HCT116 (cell line): ENCODE measurements around the gene MBTPS2. TPM values are rescaled to one million over a fixed set of nuclear protein-coding genes. Genes with fewer than 3 reads are reported as not detected.

Experiments
- ATAC-seq: fragments of 200-7000 bp; cut with Tn5 transposase; 2 replicates; pipeline ENCODE4 v1.9.1; 2020; ENCODE audit warnings: mild to moderate bottlenecking, moderate library complexity
- BruUV-seq: library from RNA; stranded (reverse); fragments of 400-500 nt; replicated peaks from 2 replicates; lab custom pipeline; 2021; lab: Mats Ljungman, UMichigan
- CTCF ChIA-PET: fragments of 300-600 bp; sonication (Branson Sonifier 250); formaldehyde crosslinking; loops from one replicate; lab custom pipeline; 2021; ENCODE audit warnings: antibody characterized with exemption; lab: Charles Lee
- POLR2A ChIA-PET: fragments of 300-600, 350-600 bp; sonication (Branson Sonifier 250); formaldehyde crosslinking; loops from one replicate; lab custom pipeline; 2021; ENCODE audit warnings: antibody characterized with exemption; lab: Charles Lee
- RAD21 ChIA-PET, 2 experiments: fragments of 300-600 bp; sonication (Branson Sonifier 250); formaldehyde crosslinking; loops; one replicate each; lab custom pipeline; 2023; ENCODE audit warnings: low total read pairs in 2 of 2; ENCODE audit not compliant: uncharacterized antibody in 2 of 2, unreplicated experiment in 2 of 2, low non-redundant PET in 1 of 2; lab: Charles Lee
- DNase-seq: peaks from one replicate; pipeline ENCODE4 v3.0.0-alpha.2; 2010; ENCODE audit warnings: low read depth, low spot score
- H2AFZ ChIP-seq: fragments of 200-600 bp; shearing (Covaris generic), sonication (generic); 2 replicates; pipeline ENCODE4 v1.6.1; 2017; ENCODE audit warnings: low read depth, mixed run types, mixed read lengths, antibody characterized with exemption, low read length; ENCODE audit not compliant: poor library complexity, severe bottlenecking
- H3K27ac ChIP-seq: 2 replicates; pipeline ENCODE4 v1.5.1; 2012; ENCODE audit warnings: low read depth, low read length
- H3K27me3 ChIP-seq: fragments of 200-600 bp; sonication (generic); 2 replicates; pipeline ENCODE4 v1.6.1; 2016; ENCODE audit warnings: mixed run types, low read length, mixed read lengths; ENCODE audit not compliant: insufficient read depth
- H3K36me3 ChIP-seq, 2 experiments: fragments of 200-500 bp in 1 of 2; fragments of 200-600 bp in 1 of 2; sonication (Bioruptor generic) in 1 of 2; sonication (generic) in 1 of 2; 2 replicates each; pipeline versions ENCODE4 v1.5.1 to v1.6.1; 2014 to 2016; ENCODE audit warnings: low read length in 2 of 2, inconsistent platforms in 1 of 2, mixed read lengths in 1 of 2, mixed run types in 1 of 2; ENCODE audit not compliant: insufficient read depth in 2 of 2, control insufficient read depth in 1 of 2
- H3K4me1 ChIP-seq, 2 experiments: fragments of 200-600 bp in 1 of 2; sonication (generic) in 1 of 2; 2 replicates each; pipeline versions ENCODE4 v1.5.1 to v1.6.1; 2012 to 2017; ENCODE audit warnings: low read length in 2 of 2, inconsistent platforms in 1 of 2, mild to moderate bottlenecking in 1 of 2, mixed read lengths in 1 of 2, mixed run types in 1 of 2, moderate library complexity in 1 of 2; ENCODE audit not compliant: insufficient read depth in 2 of 2, control insufficient read depth in 1 of 2
- H3K4me2 ChIP-seq: fragments of 200-600 bp; sonication (generic); 2 replicates; pipeline ENCODE4 v1.6.1; 2017; ENCODE audit warnings: mixed run types, low read length, mixed read lengths
- H3K4me3 ChIP-seq, 2 experiments: fragments of 200-600 bp in 1 of 2; sonication (generic) in 1 of 2; replicated peaks in 1 of 2; 2 replicates each; pipeline ENCODE4 v1.5.1; 2011 to 2016; ENCODE audit warnings: low read length in 2 of 2, control low read depth in 1 of 2, low read depth in 1 of 2, mild to moderate bottlenecking in 1 of 2, mixed read lengths in 1 of 2, mixed run types in 1 of 2
- H3K79me2 ChIP-seq: fragments of 200-600 bp; sonication (generic); 2 replicates; pipeline ENCODE4 v1.6.1; 2017; ENCODE audit warnings: mild to moderate bottlenecking, mixed run types, low read length, moderate library complexity, mixed read lengths; ENCODE audit not compliant: insufficient read depth
- H3K9ac ChIP-seq: fragments of 200-600 bp; sonication (generic); 2 replicates; pipeline ENCODE4 v1.6.1; 2016; ENCODE audit warnings: low read length, mixed read lengths
- H3K9me2 ChIP-seq: fragments of 200-600 bp; sonication (generic), shearing (Covaris generic); 2 replicates; pipeline ENCODE4 v1.6.1; 2017; ENCODE audit warnings: mixed run types, mild to moderate bottlenecking, moderate library complexity; ENCODE audit not compliant: insufficient read depth
- H3K9me3 ChIP-seq, 2 experiments: fragments of 200-500 bp in 1 of 2; fragments of 200-600 bp in 1 of 2; sonication (Bioruptor generic) in 1 of 2; sonication (generic) in 1 of 2; 2 replicates each; pipeline ENCODE4 v1.6.1; 2014 to 2017; ENCODE audit warnings: low read length in 2 of 2, mixed read lengths in 2 of 2, inconsistent platforms in 1 of 2, low read depth in 1 of 2, mild to moderate bottlenecking in 1 of 2, mixed run types in 1 of 2, moderate library complexity in 1 of 2; ENCODE audit not compliant: control insufficient read depth in 1 of 2, insufficient read depth in 1 of 2
- H4K20me1 ChIP-seq: fragments of 200-600 bp; sonication (generic), shearing (Covaris generic); 2 replicates; pipeline ENCODE4 v1.6.1; 2017; ENCODE audit warnings: mixed run types, mild to moderate bottlenecking, moderate library complexity; ENCODE audit not compliant: insufficient read depth
- ATF3 ChIP-seq: IDR thresholded peaks from 2 replicates; pipeline ENCODE4 v1.6.1; 2012
- CBX3 ChIP-seq: IDR thresholded peaks from 2 replicates; pipeline ENCODE4 v1.6.1; 2012; ENCODE audit warnings: low read depth
- CEBPB ChIP-seq: IDR thresholded peaks from 2 replicates; pipeline ENCODE4 v1.6.1; 2012; ENCODE audit warnings: low read depth
- EGR1 ChIP-seq: IDR thresholded peaks from 2 replicates; pipeline ENCODE4 v1.6.1; 2012; ENCODE audit warnings: low read depth
- ELF1 ChIP-seq: IDR thresholded peaks from 2 replicates; pipeline ENCODE4 v1.6.1; 2012; ENCODE audit warnings: low read depth, borderline replicate concordance
- EZH2 ChIP-seq: fragments of 200-600 bp; sonication (generic); IDR thresholded peaks from 2 replicates; pipeline ENCODE4 v1.6.1; 2017; ENCODE audit warnings: antibody characterized with exemption, mixed run types
- EZH2phosphoT487 ChIP-seq: fragments of 200-600 bp; IDR thresholded peaks from 2 replicates; pipeline ENCODE4 v1.6.1; 2018; ENCODE audit warnings: antibody characterized with exemption, borderline replicate concordance
- FOSL1 ChIP-seq: IDR thresholded peaks from 2 replicates; pipeline ENCODE4 v1.6.1; 2012; ENCODE audit warnings: low read depth
- JUND ChIP-seq: IDR thresholded peaks from 2 replicates; pipeline ENCODE4 v1.6.1; 2012
- POLR2A ChIP-seq: IDR thresholded peaks from 2 replicates; pipeline ENCODE4 v1.7.0; 2011; ENCODE audit warnings: borderline replicate concordance; ENCODE audit not compliant: insufficient read depth, insufficient read length; ENCODE audit errors: extremely low read depth
- POLR2AphosphoS5 ChIP-seq: IDR thresholded peaks from 2 replicates; pipeline ENCODE4 v1.6.1; 2011; ENCODE audit warnings: mild to moderate bottlenecking, low read depth, low read length, moderate library complexity
- RAD21 ChIP-seq: IDR thresholded peaks from 2 replicates; pipeline ENCODE4 v1.6.1; 2012; ENCODE audit warnings: low read depth, mild to moderate bottlenecking
- REST ChIP-seq: IDR thresholded peaks from 2 replicates; pipeline ENCODE4 v1.6.1; 2012; ENCODE audit warnings: low read depth
- SP1 ChIP-seq: IDR thresholded peaks from 2 replicates; pipeline ENCODE4 v1.6.1; 2012; ENCODE audit warnings: low read depth
- SRF ChIP-seq: IDR thresholded peaks from 2 replicates; pipeline ENCODE4 v1.6.1; 2012; ENCODE audit warnings: low read depth
- TCF7L2 ChIP-seq: IDR thresholded peaks from 2 replicates; pipeline ENCODE4 v1.7.0; 2011; ENCODE audit warnings: borderline replicate concordance, inconsistent platforms; ENCODE audit not compliant: insufficient read depth, insufficient read length; ENCODE audit errors: extremely low read depth
- YY1 ChIP-seq: IDR thresholded peaks from 2 replicates; pipeline ENCODE4 v1.6.1; 2011; ENCODE audit warnings: low read length, low read depth, moderate library complexity, mild to moderate bottlenecking; ENCODE audit not compliant: insufficient replicate concordance; ENCODE audit errors: extremely low read depth
- ZFX ChIP-seq: fragments of 450-650 bp; IDR thresholded peaks from 2 replicates; pipeline ENCODE4 v1.6.1; 2017
- intact Hi-C: fragments of 100-400 bp; cut with micrococcal nuclease; formaldehyde crosslinking; loops from 2 replicates; pipeline ENCODE4 v1.10.0; 2022
- total RNA-seq: library from RNA; stranded (reverse); gene quantifications from one replicate; pipeline ENCODE4 v1.2.1, GENCODE V29; 2021; ENCODE audit not compliant: unreplicated experiment

Gene MBTPS2
- total RNA-seq, 1 experiment from 2014 or later, result 16.9 TPM

DNA sequence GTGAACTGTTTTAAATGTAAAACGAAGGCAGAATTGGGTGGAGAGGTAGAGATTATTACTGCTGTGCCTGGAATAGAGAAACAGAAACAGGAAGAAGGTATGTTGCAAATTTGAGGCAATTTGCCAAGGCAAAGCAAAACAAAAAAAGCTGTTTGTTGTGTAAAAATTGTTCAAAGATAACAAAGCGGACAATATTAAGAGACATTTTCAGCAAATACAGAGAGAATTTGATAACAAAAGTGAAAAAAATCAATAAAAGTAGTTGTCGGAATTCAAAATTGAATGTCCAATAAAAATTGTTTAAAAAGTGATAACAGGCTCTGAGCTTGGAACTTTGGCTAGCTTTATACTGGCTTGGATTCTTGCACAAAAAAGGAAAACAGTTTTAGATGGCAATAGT is 86.7 kb downstream of the MBTPS2 start:
- H3K9ac ChIP-seq, result peak overlapping the region; percentile 56
- POLR2A ChIA-PET, result no interaction called here
- H3K79me2 ChIP-seq, result no peaks in the 10 kb centered on the region
- H3K36me3 ChIP-seq, result no peaks in the 10 kb centered on the region
- ATAC-seq (no peak), DNase-seq (no peak)
- CTCF ChIA-PET, result no interaction called here
- H3K27ac ChIP-seq, result peak overlapping the region; percentile 70; the same call in 1 of the 2 replicates
- H3K27me3 ChIP-seq, result no peaks in the 10 kb centered on the region
- TF ChIP-seq POLR2AphosphoS5 (no peak), FOSL1 (no peak)
- RAD21 ChIA-PET, result no interaction called here
- intact Hi-C loops, result no loop called here
- TSS peak; percentile 93 for BruUV-seq
- peaks cover 15 to 36% of the 10 kb centered on the region in 2 experiments for H3K4me1 ChIP-seq
- peak overlapping the region in 1 of 2 experiments; percentile 40; a peak in 2 of 4 replicates for H3K4me3 ChIP-seq
- no peaks in the 10 kb centered on the region for H3K9me2 ChIP-seq
- no peaks in the 10 kb centered on the region for H4K20me1 ChIP-seq
- no peaks in the 10 kb centered on the region for H3K9me3 ChIP-seq
- H2AFZ ChIP-seq, result no peak overlapping the region
- peak overlapping the region; percentile 71 for H3K4me2 ChIP-seq

DNA sequence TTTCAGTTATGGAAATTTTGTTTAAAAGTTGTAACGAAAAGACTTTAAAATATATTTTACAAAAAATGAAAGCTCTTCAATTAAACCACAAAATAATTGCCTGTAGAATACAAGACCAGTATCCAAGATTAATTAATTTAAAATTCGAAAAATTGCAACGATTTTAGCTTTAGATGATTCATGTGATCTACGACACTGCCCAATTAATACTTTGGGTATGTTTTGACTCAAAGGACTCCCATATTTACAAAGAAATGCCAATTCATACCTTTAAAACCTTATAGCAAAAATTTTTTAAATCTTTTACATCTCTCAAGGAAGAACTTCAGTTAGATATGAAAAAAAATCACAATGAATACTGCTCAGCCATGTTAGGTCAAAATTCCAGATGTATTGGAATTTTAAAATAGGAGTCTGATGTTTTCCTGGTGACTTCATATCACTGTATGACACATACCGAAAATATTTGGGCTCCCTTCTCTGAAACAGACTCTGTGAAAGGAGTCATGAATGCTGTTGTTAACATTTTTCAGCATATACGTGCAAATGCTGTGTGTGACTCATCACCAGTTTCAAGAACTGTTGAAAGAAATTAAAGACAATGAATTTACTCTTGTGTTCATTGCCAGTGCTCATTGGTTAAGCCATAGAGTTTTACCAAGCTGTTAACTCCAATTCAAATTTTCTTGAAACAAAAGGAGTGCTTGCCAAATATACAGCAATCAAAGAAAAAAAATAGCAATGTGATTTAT is 87.3 kb downstream of the MBTPS2 start:
- intact Hi-C loops, result no loop called here
- BruUV-seq, result no TSS peak
- TF ChIP-seq EZH2 (no peak), SP1 (peak; percentile 75), CEBPB (peak; percentile 60; the same call in 1 of the 2 replicates), POLR2AphosphoS5 (peak; percentile 26; the same call in 1 of the 2 replicates), SRF (peak; percentile 31; the same call in 1 of the 2 replicates), TCF7L2 (no peak), EZH2phosphoT487 (no peak), YY1 (no peak), CBX3 (peak; percentile 46; the same call in 1 of the 2 replicates), EGR1 (no peak), ATF3 (peak; percentile 38), FOSL1 (peak; percentile 87), REST (no peak), POLR2A (no peak), ZFX (no peak), RAD21 (0 out of 2 replicates have a peak, but pooled peaks have one; percentile 10), ELF1 (no peak), JUND (peak; percentile 90)

More for the DNA sequence above, 87.3 kb downstream of the MBTPS2 start:
- Histone ChIP-seq H2AFZ (peak overlapping the region; percentile 39), H3K4me3 (peak overlapping the region; percentile 11 to 40; a peak in 3 of 4 replicates), H3K27ac (peak overlapping the region; percentile 70; the same call in 1 of the 2 replicates), H3K9me3 (no peaks in the 10 kb centered on the region), H3K4me1 (peaks cover 15 to 36% of the 10 kb centered on the region in 2 experiments), H3K9me2 (no peaks in the 10 kb centered on the region), H3K4me2 (peak overlapping the region; percentile 71), H3K27me3 (no peaks in the 10 kb centered on the region), H3K9ac (peak overlapping the region; percentile 56), H4K20me1 (no peaks in the 10 kb centered on the region), H3K36me3 (no peaks in the 10 kb centered on the region), H3K79me2 (no peaks in the 10 kb centered on the region)
- DNase-seq (peak; percentile 82), ATAC-seq (peak; percentile 90)
- CTCF ChIA-PET, result no interaction called here
- RAD21 ChIA-PET, result no interaction called here
- POLR2A ChIA-PET, result no interaction called here
